Activated naive CD4-positive, alpha-beta T cell treated with Interleukin-2 at 50 U/mL for 16 hours (primary cell): ENCODE data around the gene ZNF300.
"Not testable (repeated sequence)": the region's sequence is repeated elsewhere in the genome, so short reads cannot be mapped to it uniquely, and the experiment has no call there.

Source experiments
- DNase-seq: peaks from one replicate; pipeline ENCODE4 v3.0.0-alpha.2; 2020

ZNF300 gene

DNA sequence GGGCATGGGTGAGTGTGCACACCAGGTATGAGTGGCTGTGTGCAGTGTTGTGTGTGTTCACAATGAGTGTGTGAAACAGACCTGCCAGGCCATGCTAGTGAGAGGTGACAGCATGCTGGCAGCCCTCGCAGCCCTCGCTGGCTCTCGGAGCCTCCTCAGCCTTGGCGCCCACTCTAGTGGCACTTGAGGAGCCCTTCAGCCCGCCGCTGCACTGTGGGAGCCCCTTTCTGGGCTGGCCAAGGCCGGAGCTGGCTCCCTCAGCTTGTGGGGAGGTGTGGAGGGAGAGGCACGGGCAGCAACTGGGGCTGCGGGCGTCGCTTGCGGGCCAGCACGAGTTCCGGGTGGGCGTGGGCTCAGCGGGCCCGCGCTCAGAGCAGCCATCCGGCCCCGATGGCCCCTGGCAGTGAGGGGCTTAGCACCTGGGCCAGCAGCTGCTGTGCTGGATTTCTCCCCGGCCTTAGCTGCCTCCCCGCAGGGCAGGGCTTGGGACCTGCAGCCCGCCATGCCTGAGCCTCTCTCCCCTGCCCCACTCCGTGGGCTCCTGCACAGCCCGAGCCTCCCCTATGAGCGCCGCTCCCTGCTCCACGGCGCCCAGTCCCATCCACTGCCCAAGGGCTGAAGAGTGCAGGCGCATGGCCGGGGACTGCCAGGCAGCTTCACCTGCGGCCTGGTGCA, 59.5 kb downstream of the ZNF300 start:
- not testable (repeated sequence) for DNase-seq
